Measurements from ENCODE around the gene KPNB1.

Gene KPNB1

DNA sequence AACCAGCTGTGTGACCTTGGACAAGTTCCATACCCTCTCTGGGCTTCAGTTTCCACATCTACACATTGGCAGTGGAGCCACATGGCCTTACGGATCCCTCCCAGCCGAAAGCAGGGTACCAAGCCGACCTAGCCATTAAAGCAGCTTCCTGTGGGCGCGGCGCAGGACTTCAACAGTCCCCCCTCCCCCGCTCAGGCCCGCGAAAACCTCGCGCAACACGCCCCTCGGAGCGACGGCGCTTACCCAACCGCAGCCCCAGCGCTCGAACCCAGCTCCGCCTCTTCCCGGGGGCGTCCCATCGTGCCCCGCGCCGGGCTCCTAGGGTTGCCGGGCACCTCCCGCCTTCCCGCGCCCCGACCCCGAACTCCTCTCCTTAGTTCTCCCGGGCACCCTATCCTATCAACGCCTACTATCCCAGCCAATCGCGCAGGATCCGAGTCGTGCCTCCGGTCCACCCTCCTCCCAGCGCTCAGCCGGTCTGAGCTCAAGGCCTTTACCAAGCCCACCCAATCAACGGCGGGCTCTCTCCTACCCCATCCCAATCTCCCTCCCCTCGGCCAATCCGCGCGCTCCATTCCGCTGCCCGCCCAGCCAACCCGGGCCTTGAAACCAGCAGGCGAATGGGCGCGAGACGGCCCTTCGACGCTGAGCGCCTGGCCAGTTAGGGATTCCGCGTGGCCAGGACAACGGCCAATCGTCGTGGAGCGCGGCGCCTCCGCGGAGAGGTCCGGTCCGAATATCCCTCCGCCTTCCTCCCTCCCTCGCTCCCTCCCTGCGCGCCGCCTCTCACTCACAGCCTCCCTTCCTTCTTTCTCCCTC is at the start of gene KPNB1:
Gene KPNB1, plus strand, starts transcription at position 767 of the 819 bp plus-strand sequence. CDS start 326 bp downstream, outside the sequence.
- peak within 1 kb of the TSS; percentile 85 for H3K4me3 ChIP-seq (ENCODE audit: low read depth, low read length)

DNA sequence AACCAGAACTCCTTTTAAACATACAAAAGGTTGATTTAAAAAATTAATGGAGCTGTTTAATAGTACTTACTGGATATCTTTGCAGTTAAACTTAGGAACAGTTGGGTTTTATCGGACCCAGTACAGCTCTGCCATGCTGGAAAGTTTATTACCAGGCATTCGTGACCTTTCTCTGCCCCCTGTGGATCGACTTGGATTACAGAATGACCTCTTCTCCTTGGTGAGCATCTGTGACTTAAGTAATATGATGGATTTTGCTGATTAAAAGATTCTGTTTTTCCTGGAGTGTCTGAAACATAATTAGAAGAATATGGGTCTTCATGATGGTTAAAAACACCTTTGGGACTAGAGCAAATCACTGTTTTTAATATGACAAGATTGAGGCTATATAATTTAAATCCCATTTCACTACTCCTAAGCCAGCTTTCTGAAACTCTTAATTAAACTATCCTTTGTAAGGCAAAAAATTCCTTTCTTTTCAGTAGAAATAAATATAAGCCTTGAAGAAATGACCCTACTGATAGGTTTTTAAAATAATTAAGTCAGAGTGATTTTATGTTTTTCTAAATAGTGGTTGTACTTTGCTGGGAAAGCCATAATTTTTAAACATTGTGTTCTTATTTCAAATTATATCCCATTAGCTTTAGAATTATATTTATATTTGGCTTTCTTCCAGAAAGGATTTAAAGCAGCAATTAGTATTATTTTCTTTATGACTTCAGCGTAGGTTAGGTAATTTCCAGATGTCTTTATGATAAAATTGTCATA is 45.7 kb upstream of the KPNB1 start:
- no peak overlapping the region for H3K4me3 ChIP-seq (ENCODE audit: low read depth, low read length)

DNA sequence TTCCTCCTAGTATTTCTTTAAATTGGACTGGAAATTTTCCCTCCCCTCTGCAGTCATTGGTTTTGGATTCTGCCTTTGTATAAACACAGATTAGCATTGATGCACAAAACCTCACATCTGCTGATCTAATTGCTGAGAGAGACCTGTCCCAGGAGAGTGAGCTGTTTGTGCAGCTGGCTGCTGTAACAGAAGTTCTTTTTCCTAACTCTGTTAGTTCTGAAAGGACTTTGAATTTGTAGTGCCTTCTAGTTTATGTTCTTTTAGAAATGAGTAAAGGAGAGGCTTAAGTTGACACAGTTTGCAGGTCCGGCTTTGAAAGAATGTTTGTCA is 45.2 kb upstream of the KPNB1 start:
- no peak overlapping the region for H3K4me3 ChIP-seq (ENCODE audit: low read depth, low read length)

DNA sequence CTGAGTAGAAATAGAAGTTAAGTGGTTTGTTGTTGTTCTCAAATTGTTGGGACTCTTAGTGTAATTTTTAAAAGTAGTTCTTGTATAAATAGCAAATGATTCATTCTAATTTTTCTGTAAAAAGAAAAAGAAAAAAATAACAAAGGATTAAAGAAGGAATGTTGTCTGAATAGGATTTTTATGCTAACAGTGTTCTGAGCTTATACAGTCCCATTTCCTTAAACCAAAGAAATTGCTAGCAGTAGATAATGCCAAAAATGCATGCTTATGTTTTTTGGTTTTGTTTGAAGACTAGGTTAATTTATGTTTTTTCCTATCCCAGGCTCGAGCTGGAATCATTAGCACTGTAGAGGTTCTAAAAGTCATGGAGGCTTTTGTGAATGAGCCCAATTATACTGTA is 44.7 kb upstream of the KPNB1 start:
- no peak overlapping the region for H3K4me3 ChIP-seq (ENCODE audit: low read depth, low read length)

DNA sequence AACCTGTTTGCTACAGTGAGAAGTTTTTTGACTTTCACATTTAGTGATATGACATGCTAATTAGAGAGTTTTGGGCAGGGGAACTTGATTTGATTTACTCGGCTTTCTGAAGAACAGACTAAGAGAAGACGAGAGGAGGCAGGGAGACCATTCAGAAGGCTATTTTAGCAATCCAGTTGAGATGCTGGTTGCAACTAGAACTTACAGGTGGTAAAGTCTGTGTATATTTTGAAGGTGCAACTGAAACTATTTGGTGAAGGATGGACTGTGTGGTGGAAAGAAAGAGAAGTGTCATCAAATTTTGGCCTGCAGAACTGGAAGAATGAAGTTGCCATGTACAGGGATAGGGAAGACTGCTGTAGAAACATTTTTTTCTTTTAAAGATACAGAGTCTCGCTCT is 42.2 kb upstream of the KPNB1 start:
- H3K4me3 ChIP-seq (ENCODE audit: low read depth, low read length), result no peak overlapping the region

DNA sequence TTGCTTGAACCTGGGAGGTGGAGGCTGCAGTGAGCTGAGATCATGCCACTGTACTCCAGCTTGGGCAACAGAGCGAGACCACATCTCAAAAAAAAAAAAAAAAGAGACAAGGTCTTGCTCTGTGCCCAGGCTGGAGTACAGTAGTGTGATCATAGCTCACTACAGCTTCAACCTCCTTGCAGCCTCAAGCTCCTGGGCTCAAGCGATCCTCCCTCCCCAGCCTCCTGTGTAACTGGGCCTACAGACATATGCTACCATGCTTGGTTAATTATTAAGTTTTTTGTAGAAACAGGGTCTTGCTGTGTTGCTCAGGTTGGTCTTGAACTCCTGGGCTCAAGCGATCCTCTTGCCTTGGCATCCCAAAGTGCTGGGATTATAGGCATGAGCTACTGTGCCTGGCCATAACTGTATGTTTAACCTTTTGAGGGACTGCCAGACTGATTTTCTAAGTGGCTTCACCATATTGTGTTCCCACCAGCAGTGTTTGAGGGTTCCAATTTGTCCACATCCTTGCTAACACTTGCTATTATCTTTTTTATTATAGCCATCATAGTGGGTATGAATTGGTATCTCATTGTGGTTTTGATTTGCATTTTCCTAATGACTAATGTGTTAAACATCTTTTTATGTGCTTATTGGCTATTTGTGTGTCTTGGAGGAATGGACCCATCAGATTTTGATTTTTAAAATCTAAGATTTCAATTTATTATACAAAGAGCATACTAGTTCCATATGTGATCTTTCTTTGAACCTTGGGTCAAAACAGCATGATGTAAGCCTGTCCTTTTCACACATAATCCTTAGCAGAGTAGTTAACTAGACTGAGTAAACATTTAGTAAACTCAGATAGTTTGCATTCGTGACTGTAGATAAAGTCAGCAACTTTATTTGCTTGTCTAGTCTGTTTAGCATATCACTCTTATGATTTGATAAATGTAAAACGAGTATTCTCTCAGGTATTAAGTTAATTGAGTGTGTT is 38.1 kb upstream of the KPNB1 start:
- H3K4me3 ChIP-seq (ENCODE audit: low read depth, low read length), result no peak overlapping the region

DNA sequence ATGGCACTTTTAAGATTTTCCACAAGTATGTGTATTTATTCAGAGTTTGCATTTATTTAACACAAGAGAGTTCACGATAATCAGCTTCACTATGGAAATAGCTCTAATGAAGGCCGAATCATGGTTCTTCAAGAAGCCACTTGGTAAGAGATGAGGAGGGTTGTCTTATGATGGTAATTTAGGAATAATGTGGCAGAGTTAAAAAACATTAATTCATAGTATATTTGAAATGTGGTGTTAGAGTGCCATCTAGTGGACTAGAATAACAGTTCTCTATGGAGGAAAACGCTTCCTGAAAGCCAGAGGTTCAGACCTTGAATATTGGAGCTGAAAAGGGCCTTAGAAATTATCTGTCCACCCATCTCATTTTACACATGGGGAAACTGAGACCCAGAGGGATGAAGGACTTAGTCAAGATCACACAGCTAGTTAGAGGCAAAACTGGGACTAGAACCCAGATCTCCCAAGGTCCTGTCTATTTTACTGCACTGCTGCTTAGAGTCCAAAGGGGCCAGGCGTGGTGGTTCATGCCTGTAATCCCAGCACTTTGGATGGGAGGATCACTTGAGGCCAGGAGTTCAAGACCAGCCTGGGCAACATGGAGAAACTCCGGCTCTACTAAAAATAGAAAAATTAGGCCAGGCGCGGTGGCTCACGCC is 33.8 kb upstream of the KPNB1 start:
- no peak overlapping the region for H3K4me3 ChIP-seq (ENCODE audit: low read depth, low read length)

DNA sequence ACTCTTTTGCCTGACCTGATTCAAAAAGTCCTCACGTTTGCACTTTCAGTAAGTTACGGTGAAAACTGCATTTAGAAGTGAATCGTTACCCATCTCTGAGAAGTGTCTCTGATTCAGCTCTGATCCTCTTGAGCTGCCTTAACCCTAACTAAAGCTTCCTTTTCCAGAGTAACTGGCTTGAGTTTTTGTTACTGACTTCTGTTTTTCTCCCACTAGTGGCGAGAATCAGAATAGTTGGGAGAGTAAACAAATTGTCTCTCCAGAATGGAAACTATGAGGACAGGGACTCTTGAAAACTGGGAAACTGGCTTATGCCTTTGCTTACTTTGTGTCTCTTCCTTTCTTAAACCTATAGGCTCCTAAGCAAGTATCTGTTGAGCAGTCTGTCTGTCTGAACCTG is 31.3 kb upstream of the KPNB1 start:
- H3K4me3 ChIP-seq (ENCODE audit: low read depth, low read length), result no peak overlapping the region

DNA sequence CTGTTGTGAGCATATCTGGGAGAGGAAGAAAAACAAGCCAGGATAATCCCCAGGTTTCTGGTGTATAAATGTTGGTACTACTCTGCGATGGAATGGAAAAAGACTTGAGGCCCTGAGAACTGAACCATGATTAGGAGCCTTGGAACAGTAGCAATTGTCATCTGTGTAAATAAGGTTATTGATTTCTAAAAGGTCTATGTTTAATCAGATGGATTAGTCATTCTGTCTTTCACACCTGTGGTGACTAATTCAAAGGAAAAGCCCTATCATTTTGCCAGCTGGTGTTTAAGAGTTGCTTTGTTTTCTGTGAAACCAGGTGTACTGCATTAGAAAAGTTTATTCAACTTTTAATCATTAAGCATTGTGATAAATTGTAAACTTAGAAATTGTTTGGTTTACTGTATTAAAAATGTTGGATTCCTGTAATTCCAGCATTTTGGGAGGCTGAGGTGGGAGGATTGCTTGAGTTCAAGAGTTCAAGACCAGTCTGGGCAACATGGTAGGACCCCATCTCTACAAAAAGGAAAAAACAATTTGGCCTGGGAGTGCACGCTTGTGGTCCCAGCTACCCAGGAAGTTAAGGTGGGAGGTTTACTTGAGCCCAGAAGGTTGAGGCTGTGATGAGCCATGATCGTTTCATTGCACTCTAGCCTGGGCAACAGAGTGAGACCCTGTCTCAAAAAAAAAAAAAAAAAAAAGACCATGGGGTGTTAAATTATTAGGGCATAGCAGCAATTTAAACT is 29.0 kb upstream of the KPNB1 start:
- H3K4me3 ChIP-seq (ENCODE audit: low read depth, low read length), result no peak overlapping the region

DNA sequence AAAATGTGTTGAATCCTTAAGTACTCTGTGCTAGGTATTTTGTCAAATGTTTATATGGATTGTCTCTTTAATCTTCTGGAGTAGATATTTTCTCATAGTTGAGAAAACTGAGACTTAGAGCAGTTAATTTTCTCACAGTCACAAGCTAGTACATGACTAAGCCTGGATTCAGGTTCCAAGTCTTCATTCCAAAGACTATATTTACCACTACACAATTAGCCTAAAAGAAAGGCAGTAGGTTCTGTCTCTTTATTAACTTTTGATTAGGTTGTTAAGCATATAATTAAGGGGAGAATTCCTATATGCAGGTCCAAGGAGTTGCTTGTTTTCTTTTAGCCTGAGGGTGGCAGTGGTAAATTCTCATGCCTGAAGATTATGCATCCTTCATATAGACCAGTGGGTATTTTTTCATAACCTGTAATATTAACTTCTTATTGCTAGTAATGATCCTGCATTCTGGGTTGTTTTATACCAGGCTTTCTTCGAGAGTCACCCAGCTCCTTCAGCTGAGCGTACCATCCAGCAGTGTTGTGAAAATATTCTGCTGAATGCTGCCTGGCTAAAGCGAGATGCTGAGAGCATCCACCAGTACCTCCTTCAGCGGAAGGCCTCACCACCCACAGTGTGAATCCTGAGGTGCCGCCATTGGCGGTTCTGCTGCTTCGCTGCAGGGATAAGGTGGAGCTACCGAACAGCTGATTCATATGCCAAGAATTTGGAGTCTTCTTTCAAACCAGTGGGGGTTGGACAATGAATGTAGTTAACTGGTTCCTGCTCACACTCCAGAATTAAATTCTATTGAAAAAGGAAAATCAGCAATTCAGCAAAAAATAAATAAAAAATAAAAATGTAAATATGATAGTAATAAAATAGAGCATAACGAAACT is 28.2 kb upstream of the KPNB1 start:
- no peak overlapping the region for H3K4me3 ChIP-seq (ENCODE audit: low read depth, low read length)

DNA sequence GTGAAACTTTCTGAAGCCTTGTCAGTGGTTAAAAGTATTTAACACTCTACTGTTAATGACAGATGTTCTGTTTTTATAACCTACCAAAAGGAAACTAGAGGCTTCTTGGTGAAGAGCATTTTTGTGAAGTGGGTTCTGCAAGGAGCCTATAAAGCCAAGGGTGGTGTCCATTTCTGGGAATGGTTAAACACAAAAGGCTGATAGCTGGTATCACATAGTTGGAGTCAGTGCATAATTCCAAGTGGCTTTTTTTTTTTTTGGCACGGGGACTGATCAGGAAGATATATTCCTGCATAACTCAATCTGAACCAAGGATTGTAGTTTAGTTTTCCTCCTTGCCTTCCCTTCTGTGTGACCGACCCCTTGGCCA is 27.6 kb upstream of the KPNB1 start:
- H3K4me3 ChIP-seq (ENCODE audit: low read depth, low read length), result no peak overlapping the region

DNA sequence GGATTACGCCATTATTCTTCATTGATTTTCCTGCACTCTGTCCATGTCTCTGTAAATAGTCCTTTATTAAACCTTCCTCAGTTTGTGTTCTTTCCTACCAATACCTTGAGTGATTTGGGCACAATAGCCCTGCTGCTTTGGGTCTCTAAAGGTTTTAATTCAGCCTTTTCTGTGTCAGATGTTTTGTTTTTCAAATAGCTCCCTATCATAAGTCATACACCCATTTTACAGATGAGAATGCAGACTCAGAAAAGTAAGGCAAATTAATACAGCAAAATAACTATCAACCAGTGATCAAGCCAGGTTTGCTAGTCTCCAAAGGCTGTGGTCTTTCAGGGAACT is 25.0 kb upstream of the KPNB1 start:
- H3K4me3 ChIP-seq (ENCODE audit: low read depth, low read length), result no peak overlapping the region

DNA sequence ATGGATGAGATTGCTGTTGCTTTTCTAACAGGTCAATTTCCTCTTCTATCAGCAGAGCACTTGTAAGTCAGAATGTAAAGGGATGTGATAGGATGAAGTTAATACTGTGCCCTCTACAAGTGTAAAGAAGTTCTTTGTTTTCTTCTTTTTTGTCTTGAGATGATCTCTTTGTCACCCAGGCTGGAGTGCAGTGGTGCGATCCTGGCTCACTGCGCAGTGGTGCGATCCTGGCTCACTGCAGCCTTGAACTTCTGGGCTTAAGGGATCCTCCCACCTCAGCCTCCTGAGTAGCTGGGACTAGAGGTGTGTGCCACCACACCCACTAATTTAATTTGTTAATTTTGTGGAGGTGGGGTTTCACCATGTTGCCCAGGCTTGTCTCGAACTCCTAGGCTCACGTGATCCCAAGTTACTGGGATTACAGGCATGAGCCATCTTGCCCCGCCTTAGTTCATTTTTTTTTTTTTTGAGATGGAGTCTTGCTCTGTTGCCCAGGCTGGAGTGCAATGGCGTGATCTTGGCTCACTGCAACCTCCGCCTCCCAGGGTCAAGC is 21.6 kb upstream of the KPNB1 start:
- H3K4me3 ChIP-seq (ENCODE audit: low read depth, low read length), result no peak overlapping the region

DNA sequence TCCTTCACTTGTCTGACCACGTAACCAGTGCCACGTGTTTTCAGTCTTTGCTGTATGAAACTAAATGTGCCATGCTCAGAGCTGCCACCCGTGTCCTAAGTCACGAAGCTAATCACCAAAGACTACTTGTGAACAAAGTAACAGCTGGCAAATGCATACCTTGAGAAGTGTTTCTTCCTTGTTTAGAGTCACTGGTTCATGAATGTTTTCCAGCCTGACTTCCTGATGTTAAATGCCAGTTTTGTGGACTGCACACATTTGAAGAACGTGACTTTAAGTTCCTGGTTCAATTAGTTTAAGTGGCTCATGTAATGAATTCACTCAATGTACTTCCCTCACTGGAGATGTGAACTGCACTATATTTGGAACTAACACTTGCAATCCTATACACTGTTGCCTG is 19.9 kb upstream of the KPNB1 start:
- no peak overlapping the region for H3K4me3 ChIP-seq (ENCODE audit: low read depth, low read length)

DNA sequence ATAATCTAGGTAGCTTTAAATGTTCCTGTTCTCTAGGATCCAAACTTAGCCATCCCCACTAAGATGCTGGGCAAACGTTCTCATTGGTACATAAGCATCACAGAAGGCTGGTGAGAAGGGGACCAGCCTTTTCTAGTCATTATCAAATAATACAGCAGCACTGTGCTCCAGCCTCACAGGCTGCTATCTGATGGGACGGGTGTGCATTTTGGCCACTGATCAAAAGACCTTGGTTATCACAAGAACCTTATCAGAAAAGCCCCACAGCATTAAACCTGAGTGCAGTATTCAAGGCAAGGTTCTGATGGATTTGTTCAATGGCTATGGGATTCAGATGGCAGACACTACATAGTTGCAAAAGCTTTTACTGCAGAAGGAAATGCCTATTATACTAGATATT is 19.1 kb upstream of the KPNB1 start:
- no peak overlapping the region for H3K4me3 ChIP-seq (ENCODE audit: low read depth, low read length)

DNA sequence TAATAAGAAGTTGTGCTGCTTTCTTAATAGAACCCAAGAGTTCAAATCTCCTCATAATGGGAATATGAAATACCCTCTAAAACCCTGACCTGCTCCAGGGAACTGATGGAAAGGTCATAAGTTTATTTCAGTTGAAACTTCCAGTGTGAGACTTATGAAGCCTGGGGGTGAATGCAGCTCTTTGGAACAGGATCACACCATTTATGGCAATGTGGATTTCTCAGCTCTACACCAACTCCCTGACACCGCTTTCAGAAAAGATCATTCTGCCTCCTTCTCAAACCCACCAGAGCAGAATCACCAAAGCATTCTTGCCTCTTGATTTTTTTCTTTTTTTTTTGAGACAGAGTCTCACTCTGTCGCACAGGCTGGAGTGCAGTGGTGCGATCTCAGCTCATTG is 16.7 kb upstream of the KPNB1 start:
- no peak overlapping the region for H3K4me3 ChIP-seq (ENCODE audit: low read depth, low read length)

DNA sequence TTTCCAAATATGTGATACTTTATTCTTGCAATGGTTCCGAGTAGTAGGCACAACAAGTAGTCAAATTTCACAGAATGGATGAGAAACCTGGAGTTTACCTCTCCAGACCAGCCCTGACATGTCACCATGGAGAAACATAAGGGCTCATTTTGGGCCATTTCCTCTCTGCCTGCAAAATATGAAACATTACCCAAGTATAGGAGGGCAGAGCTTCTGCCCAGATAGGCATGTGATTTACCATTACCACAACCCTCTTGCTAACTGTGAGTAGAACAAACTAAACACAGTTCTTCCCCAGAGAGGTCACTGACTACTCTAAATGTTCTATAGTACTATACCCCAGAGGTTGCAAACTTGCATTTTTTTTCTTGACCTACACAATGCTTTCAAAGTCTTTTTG is 15.7 kb upstream of the KPNB1 start:
- H3K4me3 ChIP-seq (ENCODE audit: low read depth, low read length), result no peak overlapping the region

DNA sequence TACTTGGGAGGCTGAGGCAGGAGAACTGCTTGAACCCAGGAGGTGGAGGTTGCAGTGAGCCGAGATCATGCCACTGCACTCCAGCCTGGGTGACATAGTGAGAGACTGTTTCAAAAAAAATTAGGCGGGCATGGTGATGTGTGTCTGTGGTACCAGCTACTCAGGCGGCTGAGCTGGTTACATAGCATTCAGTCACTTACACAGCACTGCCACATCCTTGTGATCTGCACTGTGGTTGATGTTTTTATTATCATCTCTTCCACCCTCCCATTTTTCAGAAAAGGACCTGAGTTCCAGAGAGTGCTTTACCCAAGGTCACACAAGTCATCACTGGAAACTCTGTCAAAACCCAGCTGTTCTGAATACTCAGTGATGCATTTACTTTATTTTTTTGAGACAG is 14.8 kb upstream of the KPNB1 start:
- no peak overlapping the region for H3K4me3 ChIP-seq (ENCODE audit: low read depth, low read length)

DNA sequence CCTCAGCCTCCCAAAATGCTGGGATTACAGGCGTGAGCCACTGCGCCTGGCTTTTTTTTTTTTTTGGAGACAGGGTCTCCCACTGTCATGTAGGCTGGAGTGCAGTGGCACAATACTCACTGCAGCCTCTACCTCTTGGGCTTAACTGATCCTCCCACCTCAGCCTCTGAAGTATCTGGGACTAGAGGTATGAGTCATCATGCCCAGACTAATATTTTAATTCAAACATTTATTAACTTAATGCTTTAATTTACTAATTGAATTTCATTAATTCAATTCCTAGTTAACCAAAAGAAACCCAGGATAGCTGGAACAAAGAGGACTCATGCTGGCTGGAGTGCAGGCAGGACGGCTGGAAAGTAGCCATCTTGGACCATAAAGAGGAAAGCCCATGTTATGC is 14.0 kb upstream of the KPNB1 start:
- no peak overlapping the region for H3K4me3 ChIP-seq (ENCODE audit: low read depth, low read length)

Data from iPS-11a (cell line).